ENCODE results near the gene CHD9NB. TPM values are rescaled to one million over a fixed set of nuclear protein-coding genes. Genes with fewer than 3 reads are reported as not detected.

The CHD9NB gene
- total and polyA plus RNA-seq, 10 of the 15 experiments (the other 5 are each of a cell fraction or from before 2014, with no cell fraction given): 0.14 to 1.6 (median 0.73) TPM

GRCh38 chr16:53018834-53019416, 33.8 kb downstream of the CHD9NB start:
- in situ Hi-C loops (cut with MboI): no loop called here
- FAIRE-seq (no peak), DNase-seq (ENCODE audit: low read depth, low spot score) (no peak), ATAC-seq (peak; percentile 24; the same call in 1 of the 3 replicates)
- H3K79me2 ChIP-seq (ENCODE audit: control insufficient read depth, insufficient read depth, low read length): no peaks in the 10 kb centered on the region
- ChIA-PET POLR2A (no interaction called here), SMC1A (ENCODE audit: uncharacterized antibody, unreplicated experiment) (interaction anchor here (1.3 kb wide), 1 partner anchor 9 kb away, joined by 4 read pairs; no protein-coding TSS in a partner anchor), CTCF (interaction anchor here (0.7 to 1.3 kb wide), 2 partner anchors 8 to 16 kb away, joined by 3 read pairs; no protein-coding TSS in a partner anchor), RAD21 (ENCODE audit: unreplicated experiment) (no interaction called here)
- BruUV-seq (replicated peaks): no TSS peak
- no peak overlapping the region for H3K4me3 ChIP-seq
- intact Hi-C loops (cut with micrococcal nuclease; ENCODE audit: unreplicated experiment): no loop called here
- TF ChIP-seq LARP7 (IDR thresholded peaks at IDR 0.05) (no peak), NFXL1 (IDR thresholded peaks at IDR 0.05; ENCODE audit: borderline replicate concordance) (no peak), RFX5 (IDR thresholded peaks at IDR 0.05; ENCODE audit: low read depth, low read length) (no peak), KLF5 (IDR thresholded peaks at IDR 0.05; ENCODE audit: partially characterized antibody) (no peak), RELA (IDR thresholded peaks at IDR 0.05; ENCODE audit: borderline replicate concordance, partially characterized antibody) (no peak), ZNF274 (IDR thresholded peaks at IDR 0.05; ENCODE audit: insufficient read depth, insufficient read length) (no peak), ZBTB40 (IDR thresholded peaks at IDR 0.05; ENCODE audit: borderline replicate concordance) (no peak), RB1 (IDR thresholded peaks at IDR 0.05; ENCODE audit: borderline replicate concordance) (no peak), KDM1A (IDR thresholded peaks at IDR 0.05; ENCODE audit: borderline replicate concordance) (no peak), SKIL (IDR thresholded peaks at IDR 0.05; ENCODE audit: low read depth, poor library complexity, severe bottlenecking) (no peak)
- TF ChIP-seq, protein P1, sequence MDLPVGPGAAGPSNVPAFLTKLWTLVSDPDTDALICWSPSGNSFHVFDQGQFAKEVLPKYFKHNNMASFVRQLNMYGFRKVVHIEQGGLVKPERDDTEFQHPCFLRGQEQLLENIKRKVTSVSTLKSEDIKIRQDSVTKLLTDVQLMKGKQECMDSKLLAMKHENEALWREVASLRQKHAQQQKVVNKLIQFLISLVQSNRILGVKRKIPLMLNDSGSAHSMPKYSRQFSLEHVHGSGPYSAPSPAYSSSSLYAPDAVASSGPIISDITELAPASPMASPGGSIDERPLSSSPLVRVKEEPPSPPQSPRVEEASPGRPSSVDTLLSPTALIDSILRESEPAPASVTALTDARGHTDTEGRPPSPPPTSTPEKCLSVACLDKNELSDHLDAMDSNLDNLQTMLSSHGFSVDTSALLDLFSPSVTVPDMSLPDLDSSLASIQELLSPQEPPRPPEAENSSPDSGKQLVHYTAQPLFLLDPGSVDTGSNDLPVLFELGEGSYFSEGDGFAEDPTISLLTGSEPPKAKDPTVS (IDR thresholded peaks at IDR 0.05; ENCODE audit: low read depth, low read length): no peak
- H4K20me1 ChIP-seq (ENCODE audit: control insufficient read depth, insufficient read depth): no peaks in the 10 kb centered on the region
- 33% methylated on average over 2 of the region's 2 CpGs for WGBS (ENCODE audit: insufficient coverage, insufficient replicate concordance, low lambda C conversion rate, missing lambda C conversion rate)
- no peaks in the 10 kb centered on the region for H3K27me3 ChIP-seq (replicated peaks in 1 of 2; ENCODE audit: control insufficient read depth in 2 of 2, insufficient read depth in 2 of 2, low read length in 1 of 2)
- H3K9ac ChIP-seq (ENCODE audit: control insufficient read depth, insufficient read depth, low read length): no peak overlapping the region
- no peaks in the 10 kb centered on the region for H3K36me3 ChIP-seq (ENCODE audit: control insufficient read depth in 2 of 2, insufficient read depth in 2 of 2, low read length in 1 of 2)
- H3K9me3 ChIP-seq (replicated peaks; ENCODE audit: control insufficient read depth, insufficient read depth, low read length): no peaks in the 10 kb centered on the region
- H3K4me2 ChIP-seq (ENCODE audit: control insufficient read depth, insufficient read depth): no peak overlapping the region
- no peak overlapping the region for H3K27ac ChIP-seq (ENCODE audit: control insufficient read depth, insufficient read depth)
- H3K4me1 ChIP-seq (ENCODE audit: control insufficient read depth, insufficient read depth, low read length): no peaks in the 10 kb centered on the region
- no peak overlapping the region for H2AFZ ChIP-seq (ENCODE audit: control insufficient read depth, low read depth, low read length)

All from GM12878 (cell line).